ELF-1 (cell line): ENCODE data around the gene CCDC88C.

Experiments
- DNase-seq: peaks from one replicate; pipeline ENCODE4 v3.0.0-alpha.2; 2016; ENCODE audit warnings: low read depth, low spot score

CCDC88C gene

DNA sequence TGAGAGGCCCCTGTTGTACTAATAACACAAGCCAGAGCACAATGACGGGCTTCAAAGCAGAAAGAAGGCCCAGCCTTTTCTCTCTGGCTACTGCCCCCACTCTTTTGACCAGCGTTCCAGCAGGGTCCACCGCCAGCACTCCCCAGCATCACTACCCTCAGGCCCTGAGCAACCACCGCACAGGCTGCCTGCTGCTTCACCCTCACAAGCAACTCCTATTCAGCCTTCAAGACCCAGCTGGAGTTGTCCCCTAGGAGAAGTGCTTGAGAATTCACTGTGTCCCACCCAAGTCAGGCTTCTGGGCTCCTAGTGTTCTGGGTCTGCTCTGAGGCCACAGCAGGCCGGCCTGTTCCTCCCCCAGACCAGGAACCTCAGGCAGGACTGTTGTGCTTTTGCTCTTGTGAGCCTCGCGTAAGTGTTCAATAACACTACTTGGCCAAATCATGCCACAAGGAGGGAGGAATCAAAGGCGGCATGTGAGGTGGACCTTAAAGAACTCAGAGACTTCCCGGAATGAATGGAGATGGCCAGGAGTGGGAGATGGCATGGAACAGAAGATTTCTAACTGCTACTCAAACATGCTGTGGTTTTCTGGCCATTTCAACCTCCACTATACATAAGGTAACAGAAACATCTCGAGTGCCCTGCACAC is 89.8 kb downstream of the CCDC88C start:
- DNase-seq, result peak; percentile 18

DNA sequence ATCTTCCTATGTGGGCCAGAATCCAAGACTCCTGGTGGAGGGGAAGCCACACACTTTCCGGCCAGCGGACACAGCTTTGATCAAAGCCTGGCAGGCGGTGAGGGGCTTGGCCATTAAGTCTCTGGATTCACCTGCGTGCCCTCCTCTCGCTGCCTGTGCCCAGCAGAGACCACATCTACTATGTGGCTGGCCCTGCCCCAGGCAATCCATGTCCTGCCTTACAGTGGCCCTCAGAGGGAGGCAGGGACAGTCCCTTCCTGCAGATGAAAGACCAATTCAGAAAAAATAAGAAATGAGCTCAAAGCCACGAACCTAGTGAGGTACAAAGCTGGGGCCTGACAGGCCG is 90.4 kb downstream of the CCDC88C start:
- no peak for DNase-seq

- no peak for DNase-seq
These were observed 90.9 kb downstream of the CCDC88C start for GRCh38 chr14:91326514-91327249.

DNA sequence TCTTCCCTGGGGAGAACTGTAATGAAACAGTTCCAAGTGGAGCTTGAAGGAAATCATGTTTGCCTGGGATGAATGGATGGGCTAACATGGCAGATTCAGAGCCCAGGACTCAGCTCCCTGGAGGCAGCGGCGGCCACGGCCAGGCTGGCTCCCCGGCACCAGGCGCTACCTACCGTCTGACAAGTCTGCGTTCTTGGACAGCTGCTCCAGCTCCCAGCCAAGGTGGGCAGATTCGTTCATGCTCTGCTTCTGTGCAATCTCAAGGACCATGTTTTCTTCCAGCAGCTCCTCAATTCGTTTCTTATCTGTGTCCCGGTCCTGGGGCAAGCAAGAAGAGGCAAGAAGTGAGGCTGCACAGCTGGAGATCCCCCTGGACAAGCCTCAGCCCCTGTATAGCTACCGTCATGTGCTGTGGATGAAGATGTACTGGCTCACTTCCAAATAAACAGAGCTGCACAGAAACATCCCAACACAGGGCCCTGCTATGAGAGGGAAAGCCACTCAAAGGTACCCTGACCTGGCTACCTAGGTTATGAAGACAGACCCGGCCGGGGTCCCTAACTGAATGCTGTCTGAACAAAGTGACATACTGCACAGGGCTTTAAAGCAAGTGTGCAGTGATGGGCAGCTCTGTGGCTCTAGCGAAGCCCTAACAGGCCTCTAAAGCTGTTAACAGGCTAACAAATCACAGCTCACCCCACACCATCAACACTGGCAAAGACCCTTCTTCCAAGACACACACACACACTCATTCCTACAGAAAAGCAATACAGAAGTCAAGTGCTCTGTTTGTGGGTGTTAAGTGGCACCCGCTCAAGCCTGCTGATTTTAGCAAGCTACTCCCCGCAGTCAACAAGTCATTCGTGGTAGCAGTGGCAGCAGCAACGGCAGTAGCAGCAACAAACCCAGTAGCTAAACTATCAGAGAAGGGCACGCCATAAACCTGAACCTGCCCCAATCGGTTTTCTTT is 92.7 kb downstream of the CCDC88C start:
- no peak for DNase-seq

GRCh38 chr14:91323671-91324605 is 93.7 kb downstream of the CCDC88C start:
- DNase-seq, result peak; percentile 79

DNA sequence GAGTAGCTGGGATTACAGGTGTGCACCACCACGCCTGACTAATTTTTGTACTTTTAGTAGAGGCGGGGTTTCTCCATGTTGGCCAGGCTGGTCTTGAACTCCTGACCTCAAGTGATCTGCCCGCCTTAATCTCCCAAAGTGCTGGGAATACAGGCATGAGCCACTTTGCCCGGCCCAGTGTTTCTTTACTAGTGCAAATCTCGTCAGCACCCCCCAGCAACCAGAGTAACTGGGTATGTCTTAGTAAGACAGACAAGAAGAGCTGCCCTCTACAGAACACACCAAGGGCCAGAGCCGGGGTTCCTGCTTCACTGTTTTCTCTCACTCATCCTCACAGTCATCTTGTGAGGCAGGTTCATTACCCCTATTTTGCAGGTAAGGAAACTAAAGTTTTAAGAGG is 94.6 kb downstream of the CCDC88C start:
- DNase-seq, result no peak

GRCh38 chr14:91322623-91323022 is 95.0 kb downstream of the CCDC88C start:
- no peak for DNase-seq

DNA sequence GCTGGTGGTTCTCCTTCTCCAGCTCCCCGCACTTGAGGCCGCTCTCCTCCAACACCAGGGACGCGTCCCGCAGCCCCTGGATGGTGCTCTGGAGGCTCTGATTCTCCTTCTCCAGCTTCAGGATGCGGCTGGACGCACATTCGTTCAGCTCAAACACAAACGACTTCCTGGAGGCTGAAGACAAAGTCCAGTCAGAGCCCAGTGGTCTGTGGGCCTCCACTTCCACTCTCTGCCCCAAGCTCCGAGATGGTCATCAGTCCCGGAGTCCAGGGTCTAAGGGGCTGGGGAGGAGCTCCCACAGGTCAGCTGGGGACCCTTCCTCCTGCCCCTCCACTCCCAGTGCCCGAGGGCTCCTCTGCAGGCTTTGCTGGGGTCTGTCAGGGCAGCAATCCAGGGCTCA is 96.5 kb downstream of the CCDC88C start:
- no peak for DNase-seq

GRCh38 chr14:91320266-91320665 is 97.4 kb downstream of the CCDC88C start:
- no peak for DNase-seq

GRCh38 chr14:91318911-91319310 is 98.7 kb downstream of the CCDC88C start:
- no peak for DNase-seq

DNA sequence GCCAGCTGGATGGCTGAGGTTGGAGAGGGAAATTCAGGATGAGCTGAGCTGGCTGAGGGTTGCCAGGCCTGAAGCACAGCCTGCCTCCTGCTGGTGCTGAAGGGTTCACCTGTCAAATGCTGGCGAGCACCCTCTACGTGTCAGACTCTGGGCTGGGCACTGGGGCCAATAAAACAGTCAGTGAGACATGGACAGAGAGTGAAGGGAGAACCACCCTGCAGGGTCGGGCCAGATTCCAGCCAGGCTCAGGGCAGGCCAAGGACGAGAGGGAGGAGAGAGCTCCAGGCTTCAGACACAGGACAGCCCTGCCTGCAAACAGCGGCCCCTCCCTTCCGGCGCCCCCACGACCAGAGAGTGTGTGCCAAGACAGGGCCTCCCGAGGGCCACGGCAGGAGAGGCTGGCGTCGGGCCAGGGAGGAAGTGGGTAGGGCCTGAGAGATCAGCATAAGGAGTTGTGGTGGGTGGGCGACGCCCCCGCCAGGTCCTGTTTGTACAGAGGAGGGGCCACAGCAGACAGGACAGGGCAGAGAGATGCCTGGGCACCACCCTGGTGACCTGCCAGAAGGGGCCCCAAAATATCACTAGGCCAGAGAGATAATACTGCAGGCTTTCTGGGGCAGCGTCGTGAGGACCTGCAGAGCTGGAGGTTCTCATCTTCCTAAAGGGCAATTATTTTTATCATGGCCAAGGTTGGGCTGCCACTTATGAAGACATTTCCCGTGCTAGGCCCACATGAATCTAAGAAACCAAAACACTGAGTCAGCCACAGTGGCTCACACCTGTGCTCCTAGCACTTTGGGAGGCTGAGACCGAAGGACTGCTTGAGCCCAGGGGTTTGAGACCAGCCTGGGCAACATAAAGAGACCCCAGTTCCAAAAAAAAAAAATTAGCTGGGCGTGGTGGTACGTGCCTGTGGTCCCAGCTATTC is 100.0 kb downstream of the CCDC88C start:
- DNase-seq, result no peak

GRCh38 chr14:91316761-91317160 is 100.9 kb downstream of the CCDC88C start:
- DNase-seq, result no peak

DNA sequence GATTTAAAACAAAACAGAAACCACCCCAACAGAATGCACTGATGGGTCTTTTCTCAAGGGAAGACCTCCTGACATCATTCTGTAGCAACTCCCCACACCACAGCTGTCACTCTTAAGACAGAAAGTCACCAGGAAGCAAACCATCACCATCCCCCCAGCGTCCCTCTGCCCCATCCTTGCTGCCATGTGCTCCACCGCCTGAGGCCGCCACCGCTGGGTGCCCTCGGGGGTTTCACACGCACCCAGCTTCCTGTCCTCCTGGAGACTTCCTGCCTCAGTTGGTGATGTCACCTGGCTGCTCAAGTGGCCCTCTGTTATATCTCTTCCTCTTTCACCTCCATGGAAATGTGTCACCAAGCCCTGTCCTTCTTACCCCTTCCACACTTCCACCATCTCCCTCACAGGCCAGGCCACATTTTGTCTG is 101.8 kb downstream of the CCDC88C start:
- no peak for DNase-seq

DNA sequence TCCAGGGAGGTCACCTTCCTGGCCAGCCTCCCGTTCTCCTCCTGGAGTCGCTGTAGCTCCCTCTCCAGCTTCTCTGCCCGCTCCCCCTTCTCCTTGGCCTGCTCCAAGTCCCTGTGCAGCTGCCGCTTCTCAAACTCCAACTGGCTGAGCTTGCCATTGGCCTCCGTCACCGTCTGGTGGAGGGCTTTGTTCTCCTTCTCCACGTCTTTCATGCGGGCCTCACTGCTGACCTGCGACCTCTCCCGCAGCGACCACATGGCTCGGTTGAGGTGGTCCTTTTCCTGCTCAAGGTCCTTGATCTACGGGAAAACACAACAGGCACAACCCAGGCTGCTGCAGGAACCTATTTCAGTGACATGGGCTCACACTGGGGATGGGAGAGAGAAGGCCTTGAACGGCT is 103.8 kb downstream of the CCDC88C start:
- no peak for DNase-seq

DNA sequence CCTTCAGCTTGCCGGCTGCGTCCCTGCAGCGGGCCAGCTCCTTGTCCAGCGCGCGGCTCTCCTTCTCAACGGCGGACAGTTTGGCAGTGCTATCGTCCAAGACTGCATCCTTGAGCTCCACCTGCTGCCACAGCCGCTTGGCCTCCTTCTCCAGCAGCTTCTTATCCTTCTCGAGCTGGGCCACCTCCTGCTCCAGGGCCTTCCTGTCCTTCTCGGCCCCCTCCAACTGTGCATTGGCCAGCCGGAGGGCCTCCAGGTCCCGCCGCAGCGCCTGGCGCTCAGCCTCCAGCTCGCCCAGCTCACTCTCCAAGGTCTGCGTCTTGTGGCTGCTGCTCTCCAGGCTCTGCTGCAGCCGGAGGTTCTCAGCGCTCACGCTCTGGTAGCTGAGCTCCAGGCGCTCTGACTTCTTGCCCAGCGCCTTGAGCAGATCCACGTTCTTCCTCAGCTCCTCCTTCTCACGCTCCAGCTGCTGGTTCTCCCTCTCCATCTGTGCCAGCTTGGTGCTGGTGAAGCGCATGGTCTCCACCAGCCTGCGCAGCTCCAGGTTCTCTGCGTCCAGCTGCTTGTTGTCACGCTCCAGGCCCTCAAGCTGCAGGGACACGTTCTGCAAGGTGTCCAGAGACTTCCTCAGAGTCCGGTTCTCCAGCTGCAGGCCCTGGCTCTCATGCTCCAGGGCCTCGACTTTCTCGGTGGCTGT is 104.3 kb downstream of the CCDC88C start:
- DNase-seq, result no peak

GRCh38 chr14:91311284-91311662 is 106.3 kb downstream of the CCDC88C start:
- no peak for DNase-seq

- no peak for DNase-seq
These were observed 106.9 kb downstream of the CCDC88C start for GRCh38 chr14:91310606-91311283.

DNA sequence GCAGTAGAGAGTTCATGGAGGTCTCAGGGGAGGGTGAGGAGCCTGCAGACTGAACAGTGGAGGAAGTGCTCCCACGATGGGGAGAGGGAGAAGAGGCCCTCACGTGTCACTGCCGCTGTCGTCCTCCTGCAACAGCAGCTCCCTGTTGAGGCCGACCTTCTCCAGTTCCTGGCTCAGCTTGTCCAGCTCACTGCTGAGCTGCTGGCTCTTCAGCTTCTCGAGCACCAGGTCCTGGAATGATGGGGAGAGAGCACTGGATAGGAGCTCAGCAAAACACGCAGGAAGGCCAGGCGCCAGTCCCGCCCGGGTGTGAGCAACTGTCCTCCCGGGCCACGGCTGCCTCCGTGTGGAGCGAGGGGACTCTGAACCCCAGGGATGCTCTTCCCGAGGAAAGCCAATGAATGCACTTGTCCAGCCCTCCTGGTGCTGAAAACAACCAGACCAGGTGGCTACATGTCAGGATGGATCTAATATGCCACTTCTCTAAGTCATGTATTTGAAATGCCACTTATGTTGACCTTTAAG is 107.8 kb downstream of the CCDC88C start:
- DNase-seq, result no peak

DNA sequence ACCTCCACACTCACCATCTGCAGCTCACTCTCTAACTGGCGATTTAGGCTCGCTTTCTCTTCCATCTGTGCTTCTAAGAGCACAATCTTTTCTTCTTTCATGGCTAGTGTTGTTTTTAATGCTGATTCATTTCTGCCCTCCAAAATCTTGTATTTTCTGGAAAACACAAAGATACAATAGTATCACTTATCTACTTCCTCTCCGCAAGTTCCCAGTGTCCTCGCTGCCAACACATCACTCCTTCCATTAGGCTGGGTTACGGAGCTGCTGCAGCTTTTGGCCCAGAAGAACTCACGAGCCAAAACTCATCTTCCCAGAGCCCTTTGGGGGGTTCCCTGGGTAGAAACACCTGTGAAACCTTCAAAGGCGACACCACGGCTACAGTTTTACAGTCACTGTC is 109.3 kb downstream of the CCDC88C start:
- no peak for DNase-seq
